ENCODE results near the gene GPX8.

DNA sequence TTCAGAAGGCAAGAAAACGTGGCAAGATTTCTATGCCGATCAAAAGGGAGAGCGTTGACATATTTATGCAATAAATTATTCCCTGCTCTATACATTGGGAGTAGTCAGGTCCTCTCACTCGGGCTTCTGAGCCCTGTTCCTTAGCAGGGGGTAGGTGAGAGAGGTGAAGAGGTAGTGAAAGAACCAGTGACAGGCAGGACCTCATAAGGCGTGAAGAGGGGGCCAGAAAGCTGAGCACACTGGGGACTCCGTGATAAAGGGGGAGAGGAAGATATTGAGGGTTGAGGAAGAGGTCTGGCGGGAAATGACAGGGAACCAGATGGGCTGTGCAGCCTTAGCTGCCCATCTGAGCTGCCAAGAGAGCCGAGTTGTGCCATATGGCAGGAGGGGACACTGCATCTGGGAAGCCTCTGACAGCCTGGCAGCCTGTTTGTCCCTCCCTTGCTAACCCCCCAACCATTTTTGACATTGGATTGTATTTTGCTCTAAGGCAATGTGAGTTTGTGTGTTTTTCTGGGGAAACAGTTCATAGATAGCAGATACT, 13.8 kb downstream of the GPX8 start:
- TF ChIP-seq, protein P1, sequence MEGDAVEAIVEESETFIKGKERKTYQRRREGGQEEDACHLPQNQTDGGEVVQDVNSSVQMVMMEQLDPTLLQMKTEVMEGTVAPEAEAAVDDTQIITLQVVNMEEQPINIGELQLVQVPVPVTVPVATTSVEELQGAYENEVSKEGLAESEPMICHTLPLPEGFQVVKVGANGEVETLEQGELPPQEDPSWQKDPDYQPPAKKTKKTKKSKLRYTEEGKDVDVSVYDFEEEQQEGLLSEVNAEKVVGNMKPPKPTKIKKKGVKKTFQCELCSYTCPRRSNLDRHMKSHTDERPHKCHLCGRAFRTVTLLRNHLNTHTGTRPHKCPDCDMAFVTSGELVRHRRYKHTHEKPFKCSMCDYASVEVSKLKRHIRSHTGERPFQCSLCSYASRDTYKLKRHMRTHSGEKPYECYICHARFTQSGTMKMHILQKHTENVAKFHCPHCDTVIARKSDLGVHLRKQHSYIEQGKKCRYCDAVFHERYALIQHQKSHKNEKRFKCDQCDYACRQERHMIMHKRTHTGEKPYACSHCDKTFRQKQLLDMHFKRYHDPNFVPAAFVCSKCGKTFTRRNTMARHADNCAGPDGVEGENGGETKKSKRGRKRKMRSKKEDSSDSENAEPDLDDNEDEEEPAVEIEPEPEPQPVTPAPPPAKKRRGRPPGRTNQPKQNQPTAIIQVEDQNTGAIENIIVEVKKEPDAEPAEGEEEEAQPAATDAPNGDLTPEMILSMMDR (conservative IDR thresholded peaks at IDR 0.05 in 1 of 2, IDR thresholded peaks at IDR 0.05 in 1 of 2; ENCODE audit: extremely low read depth in 1 of 2, insufficient read depth in 1 of 2, low read depth in 1 of 2, low read length in 2 of 2): no peak
- TF ChIP-seq EZH2 (IDR thresholded peaks at IDR 0.05; ENCODE audit: borderline replicate concordance, low read length): no peak
